HepG2 (cell line): ENCODE results near the gene CCNL1. TPM values are rescaled to one million over a fixed set of nuclear protein-coding genes. Genes with fewer than 3 reads are reported as not detected.

Experiments used
- AKNA ChIP-seq: sonication (generic); formaldehyde crosslinking; IDR thresholded peaks from 2 replicates; pipeline ENCODE4 v1.4.0; 2020; ENCODE audit warnings: missing genetic modification reagents, borderline replicate concordance
- ARNTL ChIP-seq: sonication (generic); formaldehyde crosslinking; IDR thresholded peaks from 2 replicates; pipeline ENCODE4 v1.4.0; 2020; ENCODE audit warnings: mild to moderate bottlenecking, missing genetic modification reagents
- ATF7 ChIP-seq, 2 experiments: fragments of 450-650 bp in 1 of 2; sonication (generic) in 1 of 2; formaldehyde crosslinking in 1 of 2; IDR thresholded peaks; 2 replicates each; pipeline versions ENCODE4 v1.4.0 to v1.6.1; 2016 to 2020; ENCODE audit warnings: antibody characterized with exemption in 1 of 2, mild to moderate bottlenecking in 1 of 2, missing genetic modification reagents in 1 of 2
- ATM ChIP-seq: fragments of 450-650 bp; IDR thresholded peaks from 2 replicates; pipeline ENCODE4 v1.7.1; 2017; ENCODE audit warnings: mild to moderate bottlenecking, borderline replicate concordance
- KLF12 ChIP-seq: sonication (generic); formaldehyde crosslinking; IDR thresholded peaks from 2 replicates; pipeline ENCODE4 v1.4.0; 2020; ENCODE audit warnings: missing genetic modification reagents, borderline replicate concordance
- MEF2D ChIP-seq: sonication (generic); formaldehyde crosslinking; IDR thresholded peaks from 2 replicates; pipeline ENCODE4 v1.5.1; 2020; ENCODE audit warnings: mild to moderate bottlenecking, missing genetic modification reagents
- MIER3 ChIP-seq: IDR thresholded peaks from 2 replicates; pipeline ENCODE4 v1.6.1; 2016; ENCODE audit warnings: missing compliant biosample characterization, borderline replicate concordance
- MTA1 ChIP-seq: sonication (generic); formaldehyde crosslinking; IDR thresholded peaks from 2 replicates; pipeline ENCODE4 v1.4.0; 2020; ENCODE audit warnings: missing genetic modification reagents, mild to moderate bottlenecking, borderline replicate concordance
- PHF8 ChIP-seq: sonication (generic); formaldehyde crosslinking; IDR thresholded peaks from 2 replicates; pipeline ENCODE4 v1.5.0; 2020; ENCODE audit warnings: missing genetic modification reagents
- POLR2AphosphoS2 ChIP-seq: IDR thresholded peaks from 2 replicates; pipeline ENCODE4 v1.6.1; 2011; ENCODE audit warnings: low read depth, low read length, improper control_type of control experiment
- TAF1 ChIP-seq: sonication (generic); formaldehyde crosslinking; IDR thresholded peaks from 2 replicates; pipeline ENCODE4 v1.4.0; 2020; ENCODE audit warnings: missing genetic modification reagents
- TEF ChIP-seq: sonication (generic); formaldehyde crosslinking; IDR thresholded peaks from 2 replicates; pipeline ENCODE4 v1.5.0; 2020; ENCODE audit warnings: missing genetic modification reagents
- TGIF2 ChIP-seq: IDR thresholded peaks from 2 replicates; pipeline ENCODE4 v1.6.1; 2016; ENCODE audit warnings: control low read depth, missing compliant biosample characterization
- XRCC5 ChIP-seq: fragments of 200-400 bp; formaldehyde crosslinking; optimal IDR thresholded peaks from 2 replicates; pipeline ENCODE3; 2017; ENCODE audit warnings: mild to moderate bottlenecking, low read length
- ZBTB39 ChIP-seq: sonication (generic); formaldehyde crosslinking; IDR thresholded peaks from 2 replicates; pipeline ENCODE4 v1.5.0; 2020; ENCODE audit warnings: missing genetic modification reagents
- ZNF496 ChIP-seq: sonication (generic); formaldehyde crosslinking; IDR thresholded peaks from 2 replicates; pipeline ENCODE4 v1.8.1; 2023; ENCODE audit warnings: mild to moderate bottlenecking, moderate library complexity, missing genetic modification reagents; ENCODE audit not compliant: insufficient replicate concordance
- ZNF704 ChIP-seq: sonication (generic); formaldehyde crosslinking; IDR thresholded peaks from 2 replicates; pipeline ENCODE4 v1.8.1; 2023; ENCODE audit warnings: mild to moderate bottlenecking, inconsistent platforms, moderate library complexity, missing genetic modification reagents, borderline replicate concordance
- polyA plus RNA-seq, 8 experiments: library from polyadenylated mRNA; depleted of rRNA in 3 of 8; stranded (reverse) in 7 of 8; unstranded in 1 of 8; fragments of >200 nt; fragmentation: Illumina TruSeq in 4 of 8; extraction: Trizol in 4 of 8; gene quantifications; 2 replicates each; pipeline versions ENCODE4 v1.2.1 to v1.2.3, GENCODE V29; 2011 to 2016; ENCODE audit warnings: low read depth in 4 of 8, missing spikeins in 1 of 8, mixed read lengths in 1 of 8; ENCODE audit not compliant: insufficient read depth in 1 of 8
- total RNA-seq, 5 experiments: library from RNA; depleted of rRNA; stranded (reverse); fragments of >200 nt; fragmentation: Illumina TruSeq; extraction: Trizol; gene quantifications; 2 replicates each; pipeline ENCODE4 v1.2.3, GENCODE V29; 2016; ENCODE audit warnings: low read depth in 1 of 5

The CCNL1 gene
- total and polyA plus RNA-seq, 2 of the 13 experiments (the other 11 are each of a cell fraction or from before 2014, with no cell fraction given): 151 to 303 TPM

DNA sequence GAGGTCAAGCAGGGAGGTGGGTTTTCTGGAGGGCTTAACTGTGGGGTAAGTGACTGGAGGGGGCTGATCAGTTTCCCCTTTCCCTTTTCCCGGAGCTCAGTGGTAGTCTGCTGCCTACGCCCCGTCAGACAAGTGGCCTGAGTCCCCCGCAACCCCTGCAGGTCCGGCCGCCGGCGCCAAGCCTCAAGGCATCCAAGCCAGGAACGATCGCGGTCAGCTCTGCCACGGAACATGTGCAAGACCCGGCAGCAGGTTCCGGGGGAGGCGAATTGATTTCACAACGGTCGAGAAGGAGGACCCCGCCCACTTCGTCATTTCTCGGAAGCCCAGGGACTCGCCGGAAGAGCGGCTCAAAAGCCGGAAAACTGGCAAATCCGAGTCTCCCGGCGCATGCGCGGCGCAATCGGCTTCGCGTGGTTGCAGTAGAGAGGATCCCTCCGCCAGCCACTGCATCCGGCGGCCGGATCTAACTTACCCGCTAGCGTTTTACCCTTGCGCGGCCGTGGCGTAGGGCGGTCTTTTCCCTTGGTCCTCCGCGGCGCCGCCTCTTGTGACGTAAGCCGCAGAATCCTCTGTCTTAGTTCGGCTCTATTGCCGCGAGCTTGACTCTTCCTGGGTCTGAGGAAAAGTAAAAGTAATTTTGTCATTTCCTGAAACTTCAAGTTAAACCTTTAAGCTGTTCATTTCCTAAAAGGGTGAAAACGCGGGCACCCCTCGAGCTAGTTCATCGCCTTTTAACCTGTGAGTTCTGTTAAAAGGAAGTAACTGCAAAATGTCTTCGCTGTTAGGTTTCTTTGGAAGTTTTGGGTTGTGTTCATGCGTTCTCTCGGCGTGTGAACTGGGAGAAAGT, 14.9 kb upstream of the CCNL1 start (continued):
- TF ChIP-seq ATM: no peak
- peak; percentile 92; the same call in 1 of the 2 replicates for TF ChIP-seq MTA1 (CRISPR knock-in tag)
- peak; percentile 96 for TF ChIP-seq TAF1
- no peak for TF ChIP-seq POLR2AphosphoS2
- no peak for TF ChIP-seq AKNA (CRISPR knock-in tag)
- peak; percentile 61 for TF ChIP-seq ATF7 (IDR thresholded peaks at IDR 0.05)
- peak; percentile 94 for TF ChIP-seq ATF7 (CRISPR knock-in tag; IDR thresholded peaks at IDR 0.05)
- TF ChIP-seq ZNF704: peak; percentile 65; the same call in 1 of the 2 replicates
- peak; percentile 92 for TF ChIP-seq ARNTL (CRISPR knock-in tag)
- TF ChIP-seq MEF2D (CRISPR knock-in tag): peak; percentile 99
- peak; percentile 75 for TF ChIP-seq PHF8 (CRISPR knock-in tag)
- peak; percentile 94 for TF ChIP-seq KLF12
- 0 out of 2 replicates have a peak, but pooled peaks have one; percentile 8 for TF ChIP-seq TEF (CRISPR knock-in tag)
- peak; percentile 66 for TF ChIP-seq XRCC5
- no peak for TF ChIP-seq ZBTB39
- peak; percentile 87; the same call in 1 of the 2 replicates for TF ChIP-seq TGIF2 (CRISPR knock-in tag)
- no peak for TF ChIP-seq ZNF496
- TF ChIP-seq MIER3 (CRISPR knock-in tag): peak; percentile 94; the same call in 1 of the 2 replicates
